Adrenal gland (tissue), 5 donors: Measurements from ENCODE around the gene TRIM6.

Source experiments
- POLR2A ChIP-seq, 2 donors: fragments of 450-650 bp; IDR thresholded peaks; one replicate each; pipeline ENCODE4 v1.6.1; 2017; ENCODE audit warnings: antibody characterized with exemption in 2 of 2, mild to moderate bottlenecking in 2 of 2, moderate library complexity in 1 of 2
- TF ChIP-seq, protein P1 (sequence below), 6 experiments: fragments of 450-650 bp in 4 of 6; fragments of 200-600 bp in 2 of 6; sonication (generic) in 1 of 6; IDR thresholded peaks; 1 replicate in 5 of 6; 2 replicates in 1 of 6; pipeline versions ENCODE4 v1.5.1 to v1.8.0; 2016 to 2021; ENCODE audit warnings: antibody characterized with exemption in 6 of 6, mild to moderate bottlenecking in 2 of 6, moderate library complexity in 1 of 6
- donor health status: DM: no; HTN: no; CAD: no.

DNA sequence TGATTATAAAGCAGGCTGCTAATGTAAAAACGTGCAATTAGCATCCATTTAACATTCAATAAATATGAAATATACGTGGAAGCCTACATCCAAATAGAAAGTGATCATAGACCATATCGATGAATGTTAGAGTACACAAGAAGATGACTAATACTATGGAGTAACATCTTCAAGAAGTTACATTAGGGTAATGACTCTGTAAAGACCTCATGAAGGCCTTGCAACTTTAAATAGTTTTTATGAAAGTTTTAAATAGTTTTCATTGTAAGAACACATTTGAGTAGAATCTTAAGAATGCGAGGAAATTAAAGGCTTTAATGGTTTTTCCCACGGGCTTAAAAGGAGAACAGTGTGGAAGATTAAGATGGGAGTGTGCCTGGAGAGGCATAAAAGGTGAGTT lies 29.8 kb downstream of the TRIM6 start:
- TF ChIP-seq, protein P1, sequence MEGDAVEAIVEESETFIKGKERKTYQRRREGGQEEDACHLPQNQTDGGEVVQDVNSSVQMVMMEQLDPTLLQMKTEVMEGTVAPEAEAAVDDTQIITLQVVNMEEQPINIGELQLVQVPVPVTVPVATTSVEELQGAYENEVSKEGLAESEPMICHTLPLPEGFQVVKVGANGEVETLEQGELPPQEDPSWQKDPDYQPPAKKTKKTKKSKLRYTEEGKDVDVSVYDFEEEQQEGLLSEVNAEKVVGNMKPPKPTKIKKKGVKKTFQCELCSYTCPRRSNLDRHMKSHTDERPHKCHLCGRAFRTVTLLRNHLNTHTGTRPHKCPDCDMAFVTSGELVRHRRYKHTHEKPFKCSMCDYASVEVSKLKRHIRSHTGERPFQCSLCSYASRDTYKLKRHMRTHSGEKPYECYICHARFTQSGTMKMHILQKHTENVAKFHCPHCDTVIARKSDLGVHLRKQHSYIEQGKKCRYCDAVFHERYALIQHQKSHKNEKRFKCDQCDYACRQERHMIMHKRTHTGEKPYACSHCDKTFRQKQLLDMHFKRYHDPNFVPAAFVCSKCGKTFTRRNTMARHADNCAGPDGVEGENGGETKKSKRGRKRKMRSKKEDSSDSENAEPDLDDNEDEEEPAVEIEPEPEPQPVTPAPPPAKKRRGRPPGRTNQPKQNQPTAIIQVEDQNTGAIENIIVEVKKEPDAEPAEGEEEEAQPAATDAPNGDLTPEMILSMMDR (IDR thresholded peaks at IDR 0.05): no peak
- no peak for TF ChIP-seq POLR2A (IDR thresholded peaks at IDR 0.05)
